SK-N-SH (cell line): ENCODE data around the gene SH3D19. TPM values are rescaled to one million over a fixed set of nuclear protein-coding genes. Genes with fewer than 3 reads are reported as not detected.

ENCODE experiments used
- CTCF ChIA-PET: fragments of 300-600, 350-600 bp; formaldehyde crosslinking; extraction: SDS; loops from one replicate; lab custom pipeline; 2021; lab: Yijun Ruan, JAX
- POLR2A ChIA-PET: fragments of 350-600 bp; sonication (Branson Sonifier 250); formaldehyde crosslinking; extraction: SDS; loops from one replicate; lab custom pipeline; 2020; ENCODE audit warnings: antibody characterized with exemption, inconsistent platforms; lab: Yijun Ruan, JAX
- DNase-seq: peaks from one replicate; pipeline ENCODE4 v3.0.0; 2012
- H2AFZ ChIP-seq: fragments of 200-600 bp; sonication (generic); 2 replicates; pipeline ENCODE4 v1.8.1; 2016; ENCODE audit warnings: antibody characterized with exemption, mild to moderate bottlenecking, low read depth
- H3F3A ChIP-seq: fragments of 200-600 bp; sonication (generic); replicated peaks from 2 replicates; pipeline ENCODE3; 2016; ENCODE audit warnings: antibody characterized with exemption, mild to moderate bottlenecking; ENCODE audit not compliant: insufficient read depth
- H3K27ac ChIP-seq, 2 experiments: fragments of 200-500 bp in 1 of 2; fragments of 200-600 bp in 1 of 2; sonication (Bioruptor generic) in 1 of 2; sonication (generic), shearing (Covaris generic) in 1 of 2; 2 replicates each; pipeline versions ENCODE4 v1.5.1 to v1.6.1; 2014 to 2016; ENCODE audit warnings: low read depth in 2 of 2, inconsistent platforms in 1 of 2, low read length in 1 of 2, mild to moderate bottlenecking in 1 of 2, mixed read lengths in 1 of 2
- H3K27me3 ChIP-seq: fragments of 200-600 bp; sonication (generic), shearing (Covaris generic); 2 replicates; pipeline ENCODE4 v1.6.1; 2016; ENCODE audit warnings: mixed run types; ENCODE audit not compliant: insufficient read depth
- H3K36me3 ChIP-seq, 2 experiments: fragments of 200-500 bp in 1 of 2; fragments of 200-600 bp in 1 of 2; sonication (Bioruptor generic) in 1 of 2; sonication (generic) in 1 of 2; replicated peaks in 1 of 2; 2 replicates each; pipeline versions ENCODE3 to v1.5.1; 2014 to 2016; ENCODE audit warnings: low read length in 1 of 2, mild to moderate bottlenecking in 1 of 2; ENCODE audit not compliant: insufficient read depth in 2 of 2, control insufficient read depth in 1 of 2
- H3K4me1 ChIP-seq, 2 experiments: fragments of 200-500 bp in 1 of 2; fragments of 200-600 bp in 1 of 2; sonication (Bioruptor generic) in 1 of 2; sonication (generic), shearing (Covaris generic) in 1 of 2; 2 replicates each; pipeline versions ENCODE4 v1.5.1 to v1.6.1; 2014 to 2016; ENCODE audit warnings: low read depth in 1 of 2, low read length in 1 of 2, mixed run types in 1 of 2; ENCODE audit not compliant: insufficient read depth in 2 of 2, control insufficient read depth in 1 of 2
- H3K4me2 ChIP-seq: fragments of 200-600 bp; sonication (generic), shearing (Covaris generic); 2 replicates; pipeline ENCODE4 v1.6.1; 2017; ENCODE audit warnings: mixed run types
- H3K4me3 ChIP-seq, 2 experiments: fragments of 200-500 bp in 1 of 2; fragments of 200-600 bp in 1 of 2; sonication (Bioruptor generic) in 1 of 2; sonication (generic), shearing (Covaris generic) in 1 of 2; 2 replicates each; pipeline versions ENCODE4 v1.5.1 to v1.8.1; 2014 to 2016; ENCODE audit warnings: low read depth in 2 of 2, inconsistent platforms in 1 of 2, low read length in 1 of 2, mild to moderate bottlenecking in 1 of 2, mixed read lengths in 1 of 2, moderate library complexity in 1 of 2
- H3K79me2 ChIP-seq: fragments of 200-600 bp; sonication (generic); 2 replicates; pipeline ENCODE4 v1.8.1; 2017; ENCODE audit warnings: mild to moderate bottlenecking; ENCODE audit not compliant: insufficient read depth
- H3K9ac ChIP-seq: fragments of 200-600 bp; sonication (generic); 2 replicates; pipeline ENCODE4 v1.6.1; 2017; ENCODE audit warnings: mixed run types
- H3K9me2 ChIP-seq: fragments of 200-600 bp; sonication (generic); 2 replicates; pipeline ENCODE4 v1.6.1; 2017; ENCODE audit warnings: mixed run types
- H3K9me3 ChIP-seq: fragments of 200-600 bp; sonication (generic); 2 replicates; pipeline ENCODE4 v1.6.1; 2017; ENCODE audit warnings: mixed run types, mild to moderate bottlenecking, moderate library complexity
- H4K20me1 ChIP-seq: fragments of 200-600 bp; sonication (generic); 2 replicates; pipeline ENCODE4 v1.6.1; 2017; ENCODE audit warnings: mild to moderate bottlenecking, mixed run types; ENCODE audit not compliant: insufficient read depth
- ELF1 ChIP-seq: IDR thresholded peaks from 2 replicates; pipeline ENCODE4 v1.4.0; 2012
- EZH2phosphoT487 ChIP-seq: fragments of 200-600 bp; sonication (generic); IDR thresholded peaks from 2 replicates; pipeline ENCODE4 v1.6.1; 2017; ENCODE audit warnings: low read depth, mixed run types, mild to moderate bottlenecking, antibody characterized with exemption, moderate library complexity, borderline replicate concordance
- FOSL2 ChIP-seq: IDR thresholded peaks from 2 replicates; pipeline ENCODE4 v1.4.0; 2012; ENCODE audit warnings: low read depth, mild to moderate bottlenecking, moderate library complexity, borderline replicate concordance
- FOXM1 ChIP-seq: IDR thresholded peaks from 2 replicates; pipeline ENCODE4 v1.4.0; 2012; ENCODE audit warnings: low read depth, mild to moderate bottlenecking
- GABPA ChIP-seq: IDR thresholded peaks from 2 replicates; pipeline ENCODE4 v1.4.0; 2012; ENCODE audit warnings: low read depth, mild to moderate bottlenecking
- GATA2 ChIP-seq: sonication (generic); formaldehyde crosslinking; IDR thresholded peaks from 2 replicates; pipeline ENCODE4 v1.5.0; 2020; ENCODE audit warnings: mild to moderate bottlenecking, missing genetic modification reagents
- IRF3 ChIP-seq: fragments of 150-350 bp; IDR thresholded peaks from 2 replicates; pipeline ENCODE4 v1.6.1; 2016; ENCODE audit warnings: mild to moderate bottlenecking, low read depth, low read length
- JUND ChIP-seq: IDR thresholded peaks from 2 replicates; pipeline ENCODE4 v1.4.0; 2012
- NFIC ChIP-seq: IDR thresholded peaks from 2 replicates; pipeline ENCODE4 v1.4.0; 2012; ENCODE audit warnings: borderline replicate concordance
- NRF1 ChIP-seq: IDR thresholded peaks from 2 replicates; pipeline ENCODE4 v1.6.1; 2012; ENCODE audit warnings: low read depth, mild to moderate bottlenecking, low read length
- PBX3 ChIP-seq: IDR thresholded peaks from 2 replicates; pipeline ENCODE4; 2012
- POLR2AphosphoS5 ChIP-seq: IDR thresholded peaks from 2 replicates; pipeline ENCODE4 v1.6.1; 2012; ENCODE audit warnings: low read depth, low read length
- RAD21 ChIP-seq: IDR thresholded peaks from 2 replicates; pipeline ENCODE4 v1.6.1; 2012; ENCODE audit warnings: mild to moderate bottlenecking, low read length
- RCOR1 ChIP-seq: fragments of 150-350 bp; IDR thresholded peaks from 2 replicates; pipeline ENCODE4 v1.6.1; 2017; ENCODE audit warnings: antibody characterized with exemption, low read length
- RXRA ChIP-seq: IDR thresholded peaks from 2 replicates; pipeline ENCODE4 v1.4.0; 2012; ENCODE audit warnings: low read depth, mild to moderate bottlenecking, borderline replicate concordance
- SMC3 ChIP-seq: IDR thresholded peaks from 2 replicates; pipeline ENCODE4 v1.6.1; 2012; ENCODE audit warnings: low read depth, low read length, improper control_type of control experiment
- TEAD4 ChIP-seq: IDR thresholded peaks from 2 replicates; pipeline ENCODE4 v1.4.0; 2012; ENCODE audit warnings: mild to moderate bottlenecking, borderline replicate concordance; ENCODE audit not compliant: insufficient read depth
- USF1 ChIP-seq: IDR thresholded peaks from 2 replicates; pipeline ENCODE4 v1.4.0; 2012; ENCODE audit warnings: low read depth, borderline replicate concordance
- YY1 ChIP-seq: IDR thresholded peaks from 2 replicates; pipeline ENCODE4 v1.4.0; 2012; ENCODE audit warnings: low read depth, mild to moderate bottlenecking
- WGBS: methylation state at CpG from one replicate; pipeline ENCODE4 v1.1.6; 2017; ENCODE audit warnings: low lambda C conversion rate; 5-methylcytosine and 5-hydroxymethylcytosine counted together
- polyA plus RNA-seq, 3 experiments: library from polyadenylated mRNA; depleted of rRNA; stranded (reverse); fragments of >200 nt; gene quantifications; 2 replicates each; pipeline ENCODE4 v1.2.3, GENCODE V29; 2012

SH3D19 gene
- polyA plus RNA-seq, 1 of the 3 experiments (the other 2 are of a cell fraction): 7.1 TPM

DNA sequence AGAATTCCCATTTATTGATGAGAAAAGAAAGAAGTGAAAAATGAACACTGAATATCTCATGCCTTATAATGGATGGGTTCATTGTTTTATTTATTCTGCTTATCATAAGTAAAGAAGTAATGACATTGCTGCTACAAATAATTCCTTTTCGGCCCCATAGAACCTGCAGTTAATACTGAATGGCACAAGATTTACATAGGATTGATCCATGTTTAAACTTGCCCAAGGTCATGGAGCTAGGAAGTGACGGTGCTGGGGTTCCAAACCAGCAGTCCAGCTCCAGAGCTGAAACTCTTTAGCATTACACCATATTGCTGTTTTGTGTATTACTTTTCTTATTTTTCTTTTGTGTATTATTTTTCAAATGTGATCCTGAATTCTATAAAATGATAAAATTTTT, 78.7 kb downstream of the SH3D19 start:
- POLR2A ChIA-PET: interaction anchor here (0.6 kb wide), 1 partner anchor 21 kb away, joined by 3 read pairs; no protein-coding TSS in a partner anchor
- Histone ChIP-seq H3K27me3 (no peaks in the 10 kb centered on the region), H3K9me3 (no peaks in the 10 kb centered on the region), H3K79me2 (peaks cover 13% of the 10 kb centered on the region; the same call in 1 of the 2 replicates), H3K36me3 (peaks cover 2 to 4% of the 10 kb centered on the region in 2 experiments), H3K4me1 (peaks cover 0 to 2% of the 10 kb centered on the region in 2 experiments; a peak in 2 of 4 replicates), H3K4me3 (no peak overlapping the region), H3K4me2 (no peak overlapping the region), H3K9ac (no peak overlapping the region), H3K27ac (no peak overlapping the region), H4K20me1 (no peaks in the 10 kb centered on the region), H2AFZ (no peak overlapping the region), H3K9me2 (no peaks in the 10 kb centered on the region), H3F3A (no peaks in the 10 kb centered on the region)
- WGBS: 94% methylated on average over 2 of the region's 2 CpGs
- TF ChIP-seq YY1 (no peak), IRF3 (no peak), RXRA (no peak), NFIC (no peak), SMC3 (no peak), POLR2AphosphoS5 (no peak), FOSL2 (no peak), TEAD4 (no peak), GATA2 (CRISPR knock-in tag) (no peak), NRF1 (no peak), EZH2phosphoT487 (no peak), ELF1 (no peak), PBX3 (no peak), USF1 (no peak), RCOR1 (no peak), FOXM1 (no peak), JUND (no peak), GABPA (no peak), RAD21 (no peak)
- CTCF ChIA-PET: no interaction called here
- no peak for DNase-seq
